ENCODE measurements around the gene PAMR1. TPM values are rescaled to one million over a fixed set of nuclear protein-coding genes. Genes with fewer than 3 reads are reported as not detected.

PAMR1 gene
- polyA plus RNA-seq, 2 of the 4 experiments (the other 2 are of a cell fraction): not detected

DNA sequence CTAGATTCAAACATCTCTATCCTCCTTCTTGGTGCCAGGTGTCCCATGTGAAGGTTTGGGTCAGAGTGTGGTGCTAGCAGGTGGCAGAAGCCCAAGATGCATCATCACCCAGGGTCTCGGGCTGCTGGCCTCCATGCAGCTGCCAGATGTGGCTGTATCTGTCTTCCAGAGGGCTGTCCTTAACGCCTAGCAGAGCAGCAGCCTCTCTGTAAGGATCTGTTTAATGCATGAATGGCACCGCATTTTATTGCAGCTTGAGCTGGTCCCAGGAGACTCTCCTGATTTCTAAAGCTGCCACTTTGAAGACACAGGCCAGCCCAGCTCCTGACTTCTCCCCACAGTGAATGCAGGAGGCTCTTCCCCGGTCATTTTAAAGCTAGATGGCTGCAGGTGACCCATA is 132.3 kb downstream of the PAMR1 start:
- Histone ChIP-seq H3K27ac (peak overlapping the region in 1 of 2 experiments; percentile 75; a peak in 2 of 6 replicates), H3K9me3 (peaks cover 5% of the 10 kb centered on the region; the same call in 1 of the 3 replicates), H3K4me2 (no peak overlapping the region), H3K4me3 (no peak overlapping the region), H3K4me1 (peaks cover 28% of the 10 kb centered on the region)
- DNase-seq (ENCODE audit: low read depth in 1 of 2, low spot score in 1 of 2) (no peak), FAIRE-seq (no peak), ATAC-seq (no peak)
- no peak for TF ChIP-seq HOXB5 (CRISPR knock-in tag; IDR thresholded peaks at IDR 0.05)
- TF ChIP-seq, protein P1, sequence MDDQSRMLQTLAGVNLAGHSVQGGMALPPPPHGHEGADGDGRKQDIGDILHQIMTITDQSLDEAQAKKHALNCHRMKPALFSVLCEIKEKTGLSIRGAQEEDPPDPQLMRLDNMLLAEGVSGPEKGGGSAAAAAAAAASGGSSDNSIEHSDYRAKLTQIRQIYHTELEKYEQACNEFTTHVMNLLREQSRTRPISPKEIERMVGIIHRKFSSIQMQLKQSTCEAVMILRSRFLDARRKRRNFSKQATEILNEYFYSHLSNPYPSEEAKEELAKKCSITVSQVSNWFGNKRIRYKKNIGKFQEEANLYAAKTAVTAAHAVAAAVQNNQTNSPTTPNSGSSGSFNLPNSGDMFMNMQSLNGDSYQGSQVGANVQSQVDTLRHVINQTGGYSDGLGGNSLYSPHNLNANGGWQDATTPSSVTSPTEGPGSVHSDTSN (IDR thresholded peaks at IDR 0.05): no peak
- TF ChIP-seq JUN (IDR thresholded peaks at IDR 0.05): no peak
- TF ChIP-seq RAD21 (conservative IDR thresholded peaks at IDR 0.05 in 1 of 2, IDR thresholded peaks at IDR 0.05 in 1 of 2): no peak
- no peak for TF ChIP-seq BHLHE40 (IDR thresholded peaks at IDR 0.05; ENCODE audit: low read depth, low read length)
- TF ChIP-seq FOSB (CRISPR knock-in tag; IDR thresholded peaks at IDR 0.05): no peak
- no peak for TF ChIP-seq CHD4 (IDR thresholded peaks at IDR 0.05; ENCODE audit: borderline replicate concordance)
- no peak for TF ChIP-seq ZNF302 (CRISPR knock-in tag; IDR thresholded peaks at IDR 0.05)
- TF ChIP-seq MYC (IDR thresholded peaks at IDR 0.05; ENCODE audit: borderline replicate concordance, low read length): no peak
- TF ChIP-seq HEYL (CRISPR knock-in tag; IDR thresholded peaks at IDR 0.05): no peak
- no peak for TF ChIP-seq HOXB13 (CRISPR knock-in tag; IDR thresholded peaks at IDR 0.05; ENCODE audit: low read depth)
- no peak for TF ChIP-seq FOSL2 (IDR thresholded peaks at IDR 0.05)
- TF ChIP-seq FOSL2 (CRISPR knock-in tag; IDR thresholded peaks at IDR 0.05): no peak
- TF ChIP-seq ZC3H11A (IDR thresholded peaks at IDR 0.05): no peak
- TF ChIP-seq EHF (CRISPR knock-in tag; IDR thresholded peaks at IDR 0.05): no peak
- TF ChIP-seq, protein P2, sequence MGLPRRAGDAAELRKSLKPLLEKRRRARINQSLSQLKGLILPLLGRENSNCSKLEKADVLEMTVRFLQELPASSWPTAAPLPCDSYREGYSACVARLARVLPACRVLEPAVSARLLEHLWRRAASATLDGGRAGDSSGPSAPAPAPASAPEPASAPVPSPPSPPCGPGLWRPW (IDR thresholded peaks at IDR 0.05): no peak
- no peak for TF ChIP-seq TFCP2L1 (CRISPR knock-in tag; IDR thresholded peaks at IDR 0.05)
- TF ChIP-seq, protein P3, sequence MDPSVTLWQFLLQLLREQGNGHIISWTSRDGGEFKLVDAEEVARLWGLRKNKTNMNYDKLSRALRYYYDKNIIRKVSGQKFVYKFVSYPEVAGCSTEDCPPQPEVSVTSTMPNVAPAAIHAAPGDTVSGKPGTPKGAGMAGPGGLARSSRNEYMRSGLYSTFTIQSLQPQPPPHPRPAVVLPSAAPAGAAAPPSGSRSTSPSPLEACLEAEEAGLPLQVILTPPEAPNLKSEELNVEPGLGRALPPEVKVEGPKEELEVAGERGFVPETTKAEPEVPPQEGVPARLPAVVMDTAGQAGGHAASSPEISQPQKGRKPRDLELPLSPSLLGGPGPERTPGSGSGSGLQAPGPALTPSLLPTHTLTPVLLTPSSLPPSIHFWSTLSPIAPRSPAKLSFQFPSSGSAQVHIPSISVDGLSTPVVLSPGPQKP (IDR thresholded peaks at IDR 0.05; ENCODE audit: low read depth, low read length): no peak
- CTCF ChIA-PET: interaction anchor here (0.7 to 7.0 kb wide), 33 partner anchors 10 to 1026 kb away, joined by 3 to 117 read pairs (median 6); partner anchors contain the start of genes APIP and PDHX
- POLR2A ChIA-PET: no interaction called here
- 46% methylated on average over 4 of the region's 4 CpGs for WGBS (ENCODE audit: missing lambda C conversion rate)

DNA sequence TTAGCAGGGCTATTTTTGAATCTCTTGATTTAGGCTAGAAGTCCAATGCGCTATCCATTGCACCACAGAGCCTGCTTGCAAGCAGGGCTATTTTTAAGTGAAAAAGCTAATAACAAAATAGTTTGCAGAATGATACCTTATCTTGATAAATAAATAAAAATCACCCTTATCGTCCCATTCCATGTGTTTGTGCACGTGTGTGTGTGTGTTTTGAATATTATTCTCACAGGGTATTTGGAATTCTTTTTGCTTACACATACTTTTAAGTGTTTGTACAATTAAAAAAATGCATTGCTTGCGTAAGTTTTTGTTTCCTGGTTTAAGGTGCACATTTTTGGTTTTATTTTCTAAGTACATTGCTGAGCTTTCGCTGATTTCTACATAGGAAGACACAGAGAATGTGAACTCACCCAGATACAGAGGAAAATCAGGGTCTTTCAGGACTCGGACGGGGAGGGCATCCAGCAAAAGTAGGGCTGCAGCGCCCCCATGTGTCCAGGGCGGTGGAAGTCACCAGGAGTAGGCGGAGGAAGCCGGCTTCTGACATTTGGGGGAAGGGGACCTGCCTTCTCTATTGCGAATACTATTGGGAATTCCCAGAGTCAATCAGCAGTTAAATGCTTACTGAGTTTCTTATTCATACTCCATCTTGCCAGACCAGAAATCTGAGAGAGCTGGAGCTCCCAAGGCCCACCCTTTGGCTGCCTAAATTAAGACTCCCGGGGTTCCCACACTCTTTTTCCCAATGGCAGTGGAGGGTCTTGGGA is 133.3 kb downstream of the PAMR1 start:
- POLR2A ChIA-PET: interaction anchor here (2.2 kb wide), 1 partner anchor 465 kb away, joined by 6 read pairs; no protein-coding TSS in a partner anchor
- Histone ChIP-seq H3K4me1 (peaks cover 38% of the 10 kb centered on the region), H3K27ac (peak overlapping the region; percentile 67 to 75), H3K4me2 (peak overlapping the region; percentile 70), H3K9me3 (no peaks in the 10 kb centered on the region), H3K4me3 (no peak overlapping the region)
- peak; percentile 94 to 95 for ATAC-seq
- FAIRE-seq: no peak
- WGBS (ENCODE audit: missing lambda C conversion rate): 15% methylated on average over 13 of the region's 13 CpGs
- CTCF ChIA-PET: interaction anchor here (0.7 to 7.0 kb wide), 86 partner anchors 10 to 1084 kb away, joined by 3 to 117 read pairs (median 4); partner anchors contain the start of genes APIP, ELF5 and PDHX
- DNase-seq (ENCODE audit: low read depth in 1 of 2, low spot score in 1 of 2): peak; percentile 75 to 78
- peak; percentile 98 for TF ChIP-seq SMC3 (IDR thresholded peaks at IDR 0.05)
- TF ChIP-seq, protein P4, sequence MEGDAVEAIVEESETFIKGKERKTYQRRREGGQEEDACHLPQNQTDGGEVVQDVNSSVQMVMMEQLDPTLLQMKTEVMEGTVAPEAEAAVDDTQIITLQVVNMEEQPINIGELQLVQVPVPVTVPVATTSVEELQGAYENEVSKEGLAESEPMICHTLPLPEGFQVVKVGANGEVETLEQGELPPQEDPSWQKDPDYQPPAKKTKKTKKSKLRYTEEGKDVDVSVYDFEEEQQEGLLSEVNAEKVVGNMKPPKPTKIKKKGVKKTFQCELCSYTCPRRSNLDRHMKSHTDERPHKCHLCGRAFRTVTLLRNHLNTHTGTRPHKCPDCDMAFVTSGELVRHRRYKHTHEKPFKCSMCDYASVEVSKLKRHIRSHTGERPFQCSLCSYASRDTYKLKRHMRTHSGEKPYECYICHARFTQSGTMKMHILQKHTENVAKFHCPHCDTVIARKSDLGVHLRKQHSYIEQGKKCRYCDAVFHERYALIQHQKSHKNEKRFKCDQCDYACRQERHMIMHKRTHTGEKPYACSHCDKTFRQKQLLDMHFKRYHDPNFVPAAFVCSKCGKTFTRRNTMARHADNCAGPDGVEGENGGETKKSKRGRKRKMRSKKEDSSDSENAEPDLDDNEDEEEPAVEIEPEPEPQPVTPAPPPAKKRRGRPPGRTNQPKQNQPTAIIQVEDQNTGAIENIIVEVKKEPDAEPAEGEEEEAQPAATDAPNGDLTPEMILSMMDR (IDR thresholded peaks at IDR 0.05): peak; percentile 95
- TF ChIP-seq RFX5 (IDR thresholded peaks at IDR 0.05): no peak
- peak; percentile 99 for TF ChIP-seq RAD21 (conservative IDR thresholded peaks at IDR 0.05 in 1 of 2, IDR thresholded peaks at IDR 0.05 in 1 of 2)
- TF ChIP-seq HOXB13 (CRISPR knock-in tag; IDR thresholded peaks at IDR 0.05; ENCODE audit: low read depth): 0 out of 2 replicates have a peak, but pooled peaks have one; percentile 40
- no peak for TF ChIP-seq FOSL2 (IDR thresholded peaks at IDR 0.05)
- peak; percentile 20; the same call in 1 of the 2 replicates for TF ChIP-seq FOSL2 (CRISPR knock-in tag; IDR thresholded peaks at IDR 0.05)
- TF ChIP-seq MAFK (IDR thresholded peaks at IDR 0.05; ENCODE audit: partially characterized antibody): peak; percentile 42
- peak in 1 of 2 experiments; percentile 18; a peak in 1 of 4 replicates for TF ChIP-seq CEBPB (IDR thresholded peaks at IDR 0.05)
- TF ChIP-seq, protein P5, sequence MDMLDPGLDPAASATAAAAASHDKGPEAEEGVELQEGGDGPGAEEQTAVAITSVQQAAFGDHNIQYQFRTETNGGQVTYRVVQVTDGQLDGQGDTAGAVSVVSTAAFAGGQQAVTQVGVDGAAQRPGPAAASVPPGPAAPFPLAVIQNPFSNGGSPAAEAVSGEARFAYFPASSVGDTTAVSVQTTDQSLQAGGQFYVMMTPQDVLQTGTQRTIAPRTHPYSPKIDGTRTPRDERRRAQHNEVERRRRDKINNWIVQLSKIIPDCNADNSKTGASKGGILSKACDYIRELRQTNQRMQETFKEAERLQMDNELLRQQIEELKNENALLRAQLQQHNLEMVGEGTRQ (IDR thresholded peaks at IDR 0.05): no peak

All from A549 (cell line).